Transverse colon (tissue), 4 donors: ENCODE results near the gene HNRNPUL1. TPM values are rescaled to one million over a fixed set of nuclear protein-coding genes. Genes with fewer than 3 reads are reported as not detected.

Experiments
- DNase-seq: peaks from one replicate; pipeline ENCODE4 v3.0.0-alpha.2; 2019
- H3K27ac ChIP-seq, 4 donors: fragments of 200-600 bp; sonication (generic); 2 replicates each; pipeline ENCODE4 v1.5.1; 2016 to 2018; ENCODE audit warnings: inconsistent platforms in 4 of 4
- H3K27me3 ChIP-seq: fragments of 200-600 bp; sonication (generic); 2 replicates; pipeline ENCODE4 v1.5.1; 2017; ENCODE audit warnings: inconsistent platforms
- H3K36me3 ChIP-seq, 4 donors: fragments of 200-600 bp; sonication (generic); 2 replicates each; pipeline ENCODE4 v1.5.1; 2017 to 2019; ENCODE audit warnings: inconsistent platforms in 4 of 4
- H3K4me1 ChIP-seq, 4 donors: fragments of 200-600 bp; sonication (generic); 2 replicates each; pipeline ENCODE4 v1.5.1; 2017 to 2020; ENCODE audit warnings: inconsistent platforms in 4 of 4
- H3K4me3 ChIP-seq, 4 donors: fragments of 200-600 bp; sonication (generic); 1 replicate in 1 of 4; 2 replicates in 3 of 4; pipeline versions ENCODE4 v1.5.1 to v1.6.1; 2017 to 2019; ENCODE audit warnings: inconsistent platforms in 4 of 4
- H3K9me3 ChIP-seq, 2 donors: fragments of 200-600 bp; sonication (generic); 2 replicates each; pipeline ENCODE4 v1.5.1; 2017 to 2019; ENCODE audit warnings: inconsistent platforms in 2 of 2
- EP300 ChIP-seq: sonication (generic); formaldehyde crosslinking; IDR thresholded peaks from one replicate; pipeline ENCODE4 v1.6.1; 2017; ENCODE audit warnings: antibody characterized with exemption, low read depth
- POLR2A ChIP-seq: fragments of 450-650 bp; IDR thresholded peaks from one replicate; pipeline ENCODE4 v1.6.1; 2016; ENCODE audit warnings: antibody characterized with exemption, mild to moderate bottlenecking, moderate library complexity
- POLR2AphosphoS5 ChIP-seq, 3 donors: sonication (generic); formaldehyde crosslinking; IDR thresholded peaks; one replicate each; pipeline ENCODE4 v1.6.1; 2016; ENCODE audit warnings: antibody characterized with exemption in 3 of 3
- WGBS, 2 donors: methylation state at CpG; one replicate each; pipeline ENCODE4 v1.1.5; 2018; ENCODE audit warnings: low coverage in 1 of 2; 5-methylcytosine and 5-hydroxymethylcytosine counted together
- in situ Hi-C, 4 donors: fragments of 200-750 bp; cut with MboI; loops; one replicate each; pipeline versions ENCODE4 v1.15.0 to v1.15.1; 2017; ENCODE audit warnings: low sequenced_read_pairs in 3 of 4, low pct_ligation_motif_present in 1 of 4, low pct_unique_long_range_greater_than_20kb in 1 of 4
- intact Hi-C: fragments of 100-400 bp; cut with DNase I; formaldehyde crosslinking; loops from one replicate; pipeline ENCODE4 v1.15.1; 2023; ENCODE audit warnings: low total_unique reads
- total RNA-seq, 4 donors: library from RNA; depleted of rRNA; stranded (reverse); fragments of >200 nt; gene quantifications; one replicate each; pipeline ENCODE4 v1.1.0, GENCODE V29; 2016
- TF ChIP-seq, protein P1 (sequence below), 5 experiments: fragments of 200-600 bp in 3 of 5; fragments of 450-650 bp in 2 of 5; sonication (generic) in 3 of 5; IDR thresholded peaks; 1 replicate in 2 of 5; 2 replicates in 3 of 5; pipeline ENCODE4 v1.5.1; 2016 to 2017; ENCODE audit warnings: antibody characterized with exemption in 5 of 5, inconsistent platforms in 3 of 5, mild to moderate bottlenecking in 2 of 5, moderate library complexity in 1 of 5

HNRNPUL1 gene
- total RNA-seq, 4 donors from 2014 or later = 115 to 296 (median 145) TPM

DNA sequence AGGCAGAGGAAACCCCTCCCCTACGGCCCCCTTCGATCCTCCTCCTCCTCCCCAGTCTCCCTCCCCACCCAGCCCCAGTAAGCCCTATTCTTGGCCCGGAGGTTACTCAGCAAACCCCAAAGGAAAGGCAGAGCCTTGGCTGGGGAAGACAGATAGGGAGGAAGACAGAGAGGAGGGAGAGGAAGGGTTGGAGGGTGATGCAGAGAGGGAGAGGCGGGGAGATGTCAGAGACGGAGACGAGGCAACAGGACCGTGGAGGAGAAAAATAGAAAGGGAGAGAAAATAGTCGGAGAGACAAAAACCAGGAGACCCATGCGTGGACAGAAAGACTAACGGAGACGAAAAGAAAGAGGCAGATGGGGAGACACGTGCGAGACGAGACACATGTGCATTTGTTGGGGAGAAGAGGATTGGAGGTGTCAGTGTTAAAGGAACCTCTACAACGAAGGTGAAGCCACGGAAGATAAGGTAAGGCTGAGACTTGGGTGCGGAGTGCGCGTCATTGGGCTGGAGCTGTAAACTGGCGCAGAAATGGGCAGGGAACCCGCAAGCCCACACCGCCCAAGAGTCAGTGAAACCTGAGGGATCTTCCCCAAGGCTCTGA lies 86.7 kb downstream of the HNRNPUL1 start:
- Histone ChIP-seq H3K36me3 (no peaks in the 10 kb centered on the region), H3K4me1 (peaks cover 5 to 49% (median 34%) of the 10 kb centered on the region in 4 donors), H3K27ac (peak overlapping the region; percentile 87 to 90 (median 88)), H3K27me3 (peaks cover 44% of the 10 kb centered on the region), H3K4me3 (peak overlapping the region; percentile 67 to 75 (median 71)), H3K9me3 (no peaks in the 10 kb centered on the region)
- no peak for TF ChIP-seq POLR2AphosphoS5 (IDR thresholded peaks at IDR 0.05)
- no peak for TF ChIP-seq POLR2A
- TF ChIP-seq, protein P1, sequence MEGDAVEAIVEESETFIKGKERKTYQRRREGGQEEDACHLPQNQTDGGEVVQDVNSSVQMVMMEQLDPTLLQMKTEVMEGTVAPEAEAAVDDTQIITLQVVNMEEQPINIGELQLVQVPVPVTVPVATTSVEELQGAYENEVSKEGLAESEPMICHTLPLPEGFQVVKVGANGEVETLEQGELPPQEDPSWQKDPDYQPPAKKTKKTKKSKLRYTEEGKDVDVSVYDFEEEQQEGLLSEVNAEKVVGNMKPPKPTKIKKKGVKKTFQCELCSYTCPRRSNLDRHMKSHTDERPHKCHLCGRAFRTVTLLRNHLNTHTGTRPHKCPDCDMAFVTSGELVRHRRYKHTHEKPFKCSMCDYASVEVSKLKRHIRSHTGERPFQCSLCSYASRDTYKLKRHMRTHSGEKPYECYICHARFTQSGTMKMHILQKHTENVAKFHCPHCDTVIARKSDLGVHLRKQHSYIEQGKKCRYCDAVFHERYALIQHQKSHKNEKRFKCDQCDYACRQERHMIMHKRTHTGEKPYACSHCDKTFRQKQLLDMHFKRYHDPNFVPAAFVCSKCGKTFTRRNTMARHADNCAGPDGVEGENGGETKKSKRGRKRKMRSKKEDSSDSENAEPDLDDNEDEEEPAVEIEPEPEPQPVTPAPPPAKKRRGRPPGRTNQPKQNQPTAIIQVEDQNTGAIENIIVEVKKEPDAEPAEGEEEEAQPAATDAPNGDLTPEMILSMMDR (IDR thresholded peaks at IDR 0.05) = no peak
- no peak for TF ChIP-seq EP300
- in situ Hi-C loops (no loop called here), intact Hi-C loops (no loop called here)
- 0 to 2% methylated on average over 3 to 22 of the region's 22 CpGs for WGBS, 2 donors
- no peak for DNase-seq

DNA sequence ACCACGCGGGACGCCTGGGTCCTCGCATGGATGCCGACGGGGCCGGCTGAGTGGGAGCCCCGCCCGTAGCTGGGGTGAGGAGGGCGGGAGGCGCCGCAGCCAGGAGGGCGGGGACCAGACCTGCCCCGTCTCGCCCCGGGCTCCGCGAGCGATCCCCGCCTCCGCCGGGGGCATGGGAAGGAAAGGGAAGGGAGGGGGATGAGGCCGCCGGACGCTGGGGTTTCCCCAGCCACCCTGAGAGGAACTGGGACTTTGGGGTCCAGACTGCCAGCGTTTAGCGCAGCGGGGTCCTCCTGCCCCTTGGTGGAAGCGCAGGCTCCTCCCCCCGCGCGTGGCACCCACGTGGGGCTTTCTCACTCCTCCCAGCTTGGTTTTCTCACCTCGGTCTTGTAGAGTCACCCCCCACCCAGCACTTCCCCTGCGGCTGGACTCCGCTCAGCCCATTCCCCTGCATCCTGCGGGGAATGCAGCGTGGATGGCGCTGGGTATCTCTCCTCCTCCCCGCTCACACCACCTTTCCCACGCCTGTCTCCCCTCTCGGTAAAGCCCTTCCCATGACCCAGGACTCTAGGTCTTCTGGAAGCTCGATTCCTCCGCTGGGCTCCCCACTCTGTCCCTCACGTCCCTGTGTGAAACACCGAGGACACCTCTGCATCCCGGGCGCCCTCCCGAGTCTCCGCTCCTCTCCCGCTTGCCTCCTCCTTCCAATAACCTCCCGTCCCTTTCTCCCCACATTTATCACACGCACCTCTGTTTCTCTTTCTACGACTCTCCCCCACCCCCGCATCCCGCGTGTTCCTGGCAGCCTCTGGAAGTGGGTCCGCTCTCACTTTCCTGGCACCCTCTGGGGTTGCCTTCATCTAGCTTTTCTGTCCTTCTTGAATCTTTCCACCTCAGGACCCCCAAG lies 87.4 kb downstream of the HNRNPUL1 start:
- DNase-seq = peak; percentile 79
- H3K9me3 ChIP-seq = no peaks in the 10 kb centered on the region
- WGBS, 2 donors = 0% methylated on average over 14 to 56 of the region's 58 CpGs
- intact Hi-C loops = no loop called here
- in situ Hi-C loops = no loop called here
- H3K36me3 ChIP-seq = no peaks in the 10 kb centered on the region
- peaks cover 5 to 49% (median 34%) of the 10 kb centered on the region in 4 donors for H3K4me1 ChIP-seq
- peaks cover 44% of the 10 kb centered on the region for H3K27me3 ChIP-seq
- peak overlapping the region; percentile 67 to 75 (median 71) for H3K4me3 ChIP-seq
- TF ChIP-seq, protein P1 (IDR thresholded peaks at IDR 0.05) = no peak
- TF ChIP-seq POLR2AphosphoS5 (IDR thresholded peaks at IDR 0.05) = peak in 2 of 3 donors; percentile 35 to 67
- TF ChIP-seq POLR2A = peak; percentile 49
- H3K27ac ChIP-seq = peak overlapping the region; percentile 87 to 90 (median 88)

DNA sequence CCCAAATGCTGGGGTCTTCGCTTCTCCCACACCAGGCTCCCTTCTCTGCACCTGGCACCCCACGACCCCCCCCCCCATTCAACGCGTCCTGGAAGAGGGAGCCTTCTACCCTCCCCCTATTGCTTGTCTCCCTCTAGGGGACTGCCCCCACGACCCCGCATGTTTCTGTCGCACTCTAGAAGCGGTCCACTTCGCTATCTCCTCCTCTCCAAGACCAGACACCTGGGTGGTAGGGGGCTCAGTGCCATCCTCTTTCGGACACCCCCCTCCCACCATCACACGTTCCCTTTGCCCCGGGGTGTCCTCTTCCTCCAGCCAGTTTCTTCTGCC lies 88.1 kb downstream of the HNRNPUL1 start:
- Histone ChIP-seq H3K4me1 (peaks cover 5 to 49% (median 34%) of the 10 kb centered on the region in 4 donors), H3K27me3 (peaks cover 44% of the 10 kb centered on the region), H3K4me3 (peak overlapping the region; percentile 67 to 75 (median 71)), H3K9me3 (no peaks in the 10 kb centered on the region), H3K36me3 (no peaks in the 10 kb centered on the region), H3K27ac (peak overlapping the region; percentile 87 to 90 (median 88))
- intact Hi-C loops (no loop called here), in situ Hi-C loops (no loop called here)
- 0 to 3% methylated on average over 1 to 12 of the region's 12 CpGs for WGBS, 2 donors
- DNase-seq = no peak
- no peak for TF ChIP-seq POLR2A
- no peak for TF ChIP-seq EP300
- no peak for TF ChIP-seq POLR2AphosphoS5 (IDR thresholded peaks at IDR 0.05)
- TF ChIP-seq, protein P1 (IDR thresholded peaks at IDR 0.05) = no peak

DNA sequence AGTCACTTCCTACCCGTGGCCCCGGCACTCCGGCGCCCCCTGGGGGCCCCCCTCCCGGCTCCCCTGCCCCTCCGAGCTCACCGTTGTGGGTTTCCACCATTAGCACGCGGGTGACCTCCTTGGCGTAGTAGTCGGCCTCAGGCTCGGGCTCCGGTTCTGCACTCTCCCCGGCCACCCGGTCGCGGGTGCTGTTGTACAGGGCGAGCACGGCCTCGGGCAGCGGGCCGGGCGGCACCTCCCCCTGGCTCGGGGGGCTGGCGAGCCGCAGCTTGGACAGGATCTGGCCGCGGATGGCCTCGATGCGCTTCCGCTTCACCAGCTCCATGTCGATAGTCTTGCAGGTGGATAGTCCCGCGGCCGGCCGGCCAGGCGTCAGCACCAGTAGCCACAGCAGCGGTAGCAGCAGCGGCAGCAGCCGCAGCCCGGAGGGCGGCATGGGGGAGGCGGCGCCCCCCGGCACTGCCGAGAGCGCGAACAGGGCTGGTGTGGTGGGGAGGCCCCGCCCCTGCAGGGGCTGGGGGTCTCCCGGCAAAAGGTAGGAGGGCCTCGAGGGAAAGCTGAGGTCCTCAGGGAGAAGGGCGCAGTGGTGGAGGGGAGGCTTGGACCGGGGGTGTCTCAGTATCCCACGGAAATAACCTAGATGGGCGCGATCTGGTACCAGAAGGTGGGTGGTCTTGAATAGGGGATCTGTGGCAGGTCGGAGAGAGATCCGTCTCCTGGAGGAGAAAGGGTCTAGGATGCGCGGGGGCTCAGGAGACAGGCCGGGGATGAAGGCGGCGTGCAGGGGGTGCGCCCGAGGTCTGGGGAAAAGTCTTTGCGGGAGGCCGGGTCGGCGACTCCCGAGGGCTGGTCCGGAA lies 88.7 kb downstream of the HNRNPUL1 start:
- Histone ChIP-seq H3K36me3 (no peaks in the 10 kb centered on the region), H3K27ac (peak overlapping the region; percentile 87 to 90 (median 88)), H3K4me3 (peak overlapping the region; percentile 67 to 75 (median 71)), H3K27me3 (peaks cover 44% of the 10 kb centered on the region), H3K9me3 (no peaks in the 10 kb centered on the region), H3K4me1 (peaks cover 5 to 49% (median 34%) of the 10 kb centered on the region in 4 donors)
- DNase-seq = peak; percentile 78
- TF ChIP-seq, protein P1 (IDR thresholded peaks at IDR 0.05) = peak in 4 of 5 experiments; percentile 10 to 40 (median 34)
- TF ChIP-seq EP300 (no peak), POLR2AphosphoS5 (IDR thresholded peaks at IDR 0.05) (peak in 1 of 3 donors; percentile 15)
- intact Hi-C loops = no loop called here
- 0 to 4% methylated on average over 5 to 71 of the region's 71 CpGs for WGBS, 2 donors
- in situ Hi-C loops = no loop called here
